HG02840 (cell line): Measurements from ENCODE around the gene RB1.
"Not testable (repeated sequence)": the region's sequence is repeated elsewhere in the genome, so short reads cannot be mapped to it uniquely, and the experiment has no call there.

Experiments used
- ATAC-seq: cut with Tn5 transposase; IDR thresholded peaks from one replicate; pipeline ENCODE4 v1.9.1; 2021; ENCODE audit warnings: mild to moderate bottlenecking, moderate library complexity, moderate number of reproducible peaks; ENCODE audit not compliant: unreplicated experiment, low FRiP score

The RB1 gene

DNA sequence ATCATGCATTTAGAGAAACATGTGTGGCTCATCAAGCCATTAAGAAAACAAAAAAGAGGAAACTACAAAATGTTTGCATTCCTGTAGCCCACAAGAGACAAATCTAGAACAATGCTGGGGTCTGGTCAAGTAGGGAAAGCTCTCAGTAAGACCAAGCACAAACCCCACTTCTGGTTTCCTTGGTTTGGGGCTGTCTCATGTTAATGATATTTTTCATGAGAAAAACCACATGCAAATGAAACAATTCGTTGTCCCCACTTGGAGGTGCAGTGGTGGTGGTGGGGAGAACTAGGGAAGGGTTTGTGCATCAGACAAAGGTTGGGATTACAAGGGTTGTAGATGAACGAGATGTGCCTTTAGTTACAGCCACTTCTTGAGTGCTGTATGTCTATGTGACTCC lies 7.0 kb upstream of the RB1 start:
- ATAC-seq, result no peak

DNA sequence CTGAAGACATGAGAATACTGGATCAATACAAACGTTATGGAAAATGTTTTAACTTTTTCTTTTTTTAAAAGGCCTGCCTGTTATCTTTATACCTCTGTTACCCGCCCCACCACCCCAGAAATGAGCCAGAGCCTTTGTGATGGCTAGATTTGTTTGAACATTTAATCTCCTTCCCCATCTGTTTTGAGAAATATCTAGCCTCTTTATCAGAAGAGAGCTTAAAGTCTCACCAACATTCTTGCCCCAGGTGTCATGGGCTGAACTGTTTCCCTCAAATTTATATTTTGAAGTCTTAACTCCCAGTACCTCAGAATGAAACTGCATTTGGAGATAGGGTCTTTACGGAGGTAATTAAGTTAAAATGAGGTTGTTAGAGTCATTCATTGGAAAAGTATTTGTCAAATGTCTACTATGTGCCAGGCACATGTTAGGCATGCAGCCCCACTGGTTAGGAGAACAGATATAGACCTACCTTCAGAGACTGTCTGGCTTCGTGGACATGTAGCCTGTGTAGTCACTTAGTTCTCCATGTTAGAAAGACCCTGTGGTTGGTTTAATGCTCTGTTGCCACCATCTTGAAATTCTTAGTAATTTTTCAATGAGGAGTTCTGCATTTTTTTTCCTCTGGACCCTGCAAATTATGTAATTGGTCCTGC lies 6.3 kb upstream of the RB1 start:
- ATAC-seq, result no peak

DNA sequence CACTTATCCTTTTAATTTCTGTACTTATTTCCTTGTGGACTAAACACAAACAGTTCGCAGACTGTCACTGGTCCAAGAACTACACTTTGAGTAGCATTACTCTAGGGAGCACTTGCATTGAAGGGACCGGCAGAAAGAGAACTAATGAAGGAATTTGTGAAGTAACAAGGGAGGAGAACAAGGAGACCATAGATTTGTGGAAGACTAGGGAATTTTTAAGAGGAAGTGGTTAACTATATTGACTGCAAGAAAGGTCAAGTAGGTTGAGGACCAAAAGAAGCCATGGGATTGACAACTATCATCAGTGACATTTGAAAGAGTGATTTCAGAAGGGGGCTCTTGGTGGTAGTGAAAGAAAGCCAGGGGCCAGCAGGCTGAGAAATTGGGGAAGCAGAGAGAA lies 4.0 kb upstream of the RB1 start:
- no peak for ATAC-seq

DNA sequence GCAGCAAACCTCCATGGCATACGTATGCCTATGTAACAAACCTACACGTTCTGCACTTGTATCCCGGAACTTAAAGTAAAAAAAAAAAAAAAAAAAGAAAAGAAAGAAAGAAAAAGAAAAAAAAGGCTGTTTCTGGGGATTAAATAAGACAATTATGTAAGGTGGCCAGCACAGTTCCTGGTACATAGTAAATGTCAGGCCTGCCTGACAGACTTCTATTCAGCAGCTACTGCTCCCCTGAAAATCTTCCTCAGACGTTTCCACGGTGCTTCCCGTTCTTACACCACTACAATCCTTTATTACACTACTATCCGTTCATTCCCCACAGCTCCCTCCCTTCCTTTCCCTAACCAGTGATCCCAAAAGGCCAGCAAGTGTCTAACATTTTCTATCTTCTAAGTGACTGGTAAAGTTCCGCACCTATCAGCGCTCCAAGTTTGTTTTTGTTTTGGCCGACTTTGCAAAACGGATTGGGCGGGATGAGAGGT lies 636 bp upstream of the RB1 start:
- peak; percentile 12 for ATAC-seq

DNA sequence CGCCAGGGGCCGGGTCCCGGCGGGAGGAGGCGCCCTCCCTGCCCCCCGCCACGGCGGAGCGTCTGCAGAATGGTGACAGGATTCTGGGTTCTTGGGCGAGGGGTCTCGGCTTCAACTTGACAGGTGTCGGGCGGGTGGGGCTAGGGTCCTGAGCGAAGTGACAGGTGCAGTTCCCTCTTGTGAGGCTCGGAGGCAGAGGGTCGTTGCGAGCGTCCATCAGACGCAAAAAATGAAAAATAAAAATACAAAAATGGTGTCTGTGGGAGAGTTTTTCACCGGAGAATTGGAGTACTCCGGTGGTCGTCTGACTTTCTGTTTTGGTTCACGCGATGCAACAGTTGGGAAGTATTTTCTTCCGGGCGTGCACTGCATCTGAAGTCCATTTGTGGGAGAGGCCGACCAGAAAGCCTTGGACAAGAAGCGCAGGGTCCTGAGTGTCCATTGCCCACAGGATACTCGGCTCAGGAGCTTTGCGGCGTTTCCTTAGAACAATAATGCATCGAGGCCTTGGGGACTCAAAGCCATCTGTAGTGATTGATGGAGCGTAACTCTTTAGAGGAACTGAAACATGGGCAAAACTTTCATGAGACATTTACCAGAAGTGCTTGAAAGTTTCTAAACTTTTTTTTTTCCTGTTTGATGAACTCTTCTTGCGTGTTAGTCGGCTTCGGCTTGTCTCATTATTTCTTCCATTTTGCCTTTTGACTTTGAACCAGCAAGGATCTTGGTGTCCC lies 759 bp downstream of the RB1 start:
- ATAC-seq, result peak; percentile 61

DNA sequence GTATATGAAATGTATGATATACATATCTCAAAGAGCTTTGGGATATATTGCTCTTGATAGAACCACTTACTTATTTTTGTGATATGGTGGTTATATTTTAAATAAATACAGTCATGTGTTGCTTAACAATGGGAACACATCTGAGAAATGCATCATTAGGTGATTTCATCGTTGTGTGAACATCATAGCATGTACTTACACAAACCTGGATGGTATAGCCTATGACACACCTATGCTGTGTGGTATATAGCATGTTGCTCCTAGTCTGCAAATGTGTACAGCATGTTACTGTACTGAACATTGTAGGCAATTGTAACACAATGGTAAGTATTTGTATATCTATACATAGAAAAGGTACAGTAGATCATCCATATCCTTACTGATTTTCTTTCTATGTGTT lies 7.7 kb downstream of the RB1 start:
- ATAC-seq, result no peak

DNA sequence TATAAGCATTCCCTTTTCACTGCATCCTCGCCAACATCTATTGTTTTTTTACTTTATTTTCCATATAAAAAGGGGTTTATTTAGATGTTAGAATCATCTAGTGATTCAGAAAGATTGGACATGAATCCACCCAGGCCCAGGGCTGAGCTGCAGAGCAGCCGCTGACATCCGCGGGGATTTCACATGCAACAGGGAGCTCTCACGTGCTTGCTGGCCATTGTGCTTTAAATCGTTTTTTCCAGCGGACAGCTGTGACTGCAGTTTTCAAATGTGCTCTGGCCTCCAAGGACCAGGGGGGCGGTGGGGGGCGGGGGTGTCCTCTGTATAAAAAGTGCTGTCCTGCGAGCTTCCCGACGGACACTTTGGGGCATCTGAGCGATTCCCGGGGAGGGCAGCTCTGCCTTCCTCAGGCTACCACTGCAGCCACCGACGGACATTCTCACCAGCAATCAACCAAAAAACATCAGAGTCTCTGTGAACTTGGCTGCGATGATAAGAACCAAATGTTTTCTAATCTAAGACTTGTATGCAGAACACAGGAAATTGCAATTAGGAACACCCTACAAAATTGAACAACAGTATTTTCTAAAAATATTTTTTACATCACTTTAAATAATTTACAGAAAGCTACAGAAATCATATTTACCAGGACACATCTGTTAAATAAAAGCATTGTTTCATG lies 12.6 kb downstream of the RB1 start:
- ATAC-seq, result no peak

DNA sequence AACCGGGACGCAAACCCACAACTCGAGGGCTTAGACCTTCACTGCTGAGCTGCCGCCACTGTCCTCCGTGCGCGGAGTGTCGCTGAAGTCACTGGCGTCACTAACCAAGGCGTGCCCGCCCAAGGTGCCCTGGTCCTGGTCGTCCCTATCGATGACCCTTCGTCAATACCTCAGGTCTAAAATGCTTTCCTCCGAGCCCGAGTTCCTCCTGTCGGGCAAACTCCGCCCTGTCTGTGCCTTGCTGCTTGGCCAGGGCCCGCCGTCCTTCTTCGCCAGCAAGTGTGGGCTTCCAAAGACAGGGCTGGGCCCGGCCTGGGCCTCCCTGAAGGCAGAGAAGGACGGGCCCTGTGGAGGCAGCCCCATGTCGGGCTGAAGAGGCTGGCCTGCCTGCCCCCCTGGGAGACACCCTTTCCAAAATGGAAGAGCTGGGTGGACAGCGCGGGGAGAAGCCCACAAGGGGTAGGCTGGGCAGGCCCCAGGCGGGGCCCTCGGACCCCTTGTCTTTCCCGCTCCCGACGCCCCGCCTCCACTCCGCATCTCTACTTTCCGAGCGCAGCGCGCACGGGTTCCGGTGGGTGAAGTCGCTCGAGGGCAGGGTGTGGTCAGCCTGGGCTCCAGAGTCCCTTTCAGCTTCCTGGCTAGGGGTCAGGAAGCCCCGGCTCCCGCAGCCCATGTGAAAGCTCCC lies 13.4 kb downstream of the RB1 start:
- no peak for ATAC-seq

DNA sequence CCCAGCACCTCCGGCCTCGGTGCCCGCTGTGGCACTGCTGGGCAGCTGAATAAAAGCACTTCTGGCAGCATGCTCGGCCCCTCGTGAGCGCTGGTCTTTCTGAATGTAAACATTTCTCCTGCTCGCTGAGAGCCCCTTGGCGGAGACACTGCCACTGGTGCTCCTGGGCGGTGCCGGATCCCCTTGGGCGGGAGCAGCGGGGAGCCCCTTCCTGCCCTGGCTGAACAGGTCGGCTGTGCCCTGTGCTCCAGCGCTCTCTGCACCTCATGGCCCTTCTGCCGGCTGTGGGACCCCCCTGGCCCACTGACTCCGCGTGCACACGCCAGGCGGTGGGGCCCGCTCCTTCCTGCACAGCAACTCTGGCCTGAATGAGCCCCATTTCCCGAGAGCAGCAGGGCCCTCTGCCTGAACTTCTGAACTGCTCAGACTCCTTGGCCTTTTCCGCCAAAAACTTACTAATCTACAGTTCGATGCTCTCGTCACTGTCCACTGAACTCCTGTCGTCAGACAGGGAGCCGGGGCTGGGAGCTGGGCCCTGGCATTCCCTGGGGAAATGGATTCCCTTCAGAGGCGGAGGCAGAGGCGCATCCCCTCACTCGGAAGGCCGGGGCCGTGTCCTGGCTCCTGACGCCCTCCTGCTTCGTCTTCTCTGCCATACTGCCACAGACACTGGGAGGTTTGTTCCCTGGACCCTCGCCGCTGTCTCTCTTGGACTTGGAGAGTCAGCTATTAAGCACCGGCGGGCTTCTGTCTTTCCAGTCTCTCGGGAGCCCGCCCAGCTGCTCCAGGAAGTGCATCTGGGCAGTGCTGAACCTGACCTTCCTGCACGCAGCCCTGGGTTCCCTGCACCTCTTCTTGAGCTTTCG lies 14.2 kb downstream of the RB1 start:
- no peak for ATAC-seq

DNA sequence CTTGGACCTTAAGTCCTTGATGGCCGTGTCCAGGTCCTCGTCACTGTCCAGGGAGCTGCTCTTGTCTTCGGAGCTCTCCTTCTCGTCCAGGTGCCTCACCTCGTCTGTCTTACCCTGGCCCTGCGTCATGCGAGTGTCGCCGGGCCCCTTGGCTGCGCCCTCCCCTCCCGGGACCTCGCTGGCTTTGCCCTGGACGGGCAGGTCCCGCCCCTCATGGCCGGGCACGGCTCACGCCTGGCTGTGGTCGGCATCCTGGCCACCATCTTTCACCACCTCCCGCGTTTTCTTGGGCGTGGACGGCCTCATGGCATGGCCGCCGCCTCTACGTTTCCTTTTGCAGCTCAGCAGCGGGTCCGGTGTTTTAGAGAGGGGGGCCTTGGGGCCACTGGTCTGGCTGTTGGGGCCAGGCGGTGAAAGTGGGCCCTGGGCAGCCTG lies 14.8 kb downstream of the RB1 start:
- ATAC-seq, result no peak

DNA sequence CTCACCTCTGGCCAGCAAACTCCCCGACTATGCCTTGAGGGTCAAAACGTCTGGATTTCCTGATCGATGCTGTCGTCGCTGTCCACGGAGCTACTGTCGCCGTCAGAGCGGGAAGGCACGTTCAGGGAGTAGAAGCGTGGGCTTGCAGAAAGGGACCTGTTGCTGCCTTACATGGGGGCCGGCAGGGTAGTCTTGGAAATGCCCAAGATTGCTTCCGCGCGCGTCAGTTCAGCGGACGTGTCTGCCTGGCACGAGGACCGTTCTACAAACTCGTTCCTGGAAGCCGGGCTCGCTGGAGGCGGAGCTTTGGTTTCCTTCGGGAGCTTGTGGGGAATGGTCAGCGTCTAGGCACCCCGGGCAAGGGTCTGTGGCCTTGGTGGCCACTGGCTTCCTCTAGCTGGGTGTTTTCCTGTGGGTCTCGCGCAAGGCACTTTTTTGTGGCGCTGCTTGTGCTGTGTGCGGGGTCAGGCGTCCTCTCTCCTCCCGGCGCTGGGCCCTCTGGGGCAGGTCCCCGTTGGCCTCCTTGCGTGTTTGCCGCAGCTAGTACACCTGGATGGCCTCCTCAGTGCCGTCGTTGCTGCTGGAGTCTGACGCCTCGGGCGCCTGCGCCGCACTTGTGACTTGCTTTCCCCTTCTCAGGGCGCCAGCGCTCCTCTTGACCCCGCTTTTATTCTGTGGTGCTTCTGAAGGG lies 15.4 kb downstream of the RB1 start:
- no peak for ATAC-seq

DNA sequence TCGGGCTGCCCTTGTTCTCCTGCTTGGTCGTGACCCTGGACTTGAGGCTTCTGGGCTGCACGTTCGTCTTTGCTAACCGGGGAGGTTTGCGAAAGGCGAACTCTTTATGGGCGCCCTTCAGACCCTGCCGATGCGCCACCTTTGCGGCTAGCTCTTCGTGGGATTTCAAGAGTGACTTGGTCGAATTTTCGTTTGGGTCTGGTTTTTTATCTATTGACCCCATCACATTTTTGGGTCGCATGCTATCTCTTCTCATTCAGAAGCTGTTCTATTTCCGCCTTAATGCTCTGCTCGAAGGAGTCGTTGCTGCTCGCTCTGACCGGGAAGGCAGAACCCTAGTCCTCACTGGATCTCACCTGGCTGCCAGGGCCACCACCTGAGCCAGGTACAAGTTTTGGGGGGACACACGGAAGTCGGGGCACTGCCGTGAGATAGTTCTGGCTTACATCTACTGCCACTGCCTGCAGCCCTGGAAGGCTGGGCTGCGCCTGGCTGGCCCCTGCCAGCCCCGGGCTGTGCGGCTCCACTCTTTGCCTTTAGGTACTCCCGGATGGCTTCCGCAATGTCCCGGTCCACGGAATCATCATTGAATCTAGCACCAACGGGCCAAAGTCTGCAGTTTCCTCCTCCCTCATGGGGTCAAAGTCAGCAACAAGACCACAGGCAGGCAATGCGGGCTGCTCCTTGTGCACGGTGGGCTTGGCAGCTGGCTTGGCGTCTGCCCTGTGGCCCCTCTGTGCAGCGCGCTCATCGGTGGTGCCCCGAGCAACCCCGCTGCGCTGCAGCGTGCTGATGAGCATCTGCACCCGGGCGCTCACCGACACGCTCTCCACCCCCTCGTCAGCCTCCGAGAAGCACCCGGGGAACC lies 16.2 kb downstream of the RB1 start:
- ATAC-seq, result no peak

DNA sequence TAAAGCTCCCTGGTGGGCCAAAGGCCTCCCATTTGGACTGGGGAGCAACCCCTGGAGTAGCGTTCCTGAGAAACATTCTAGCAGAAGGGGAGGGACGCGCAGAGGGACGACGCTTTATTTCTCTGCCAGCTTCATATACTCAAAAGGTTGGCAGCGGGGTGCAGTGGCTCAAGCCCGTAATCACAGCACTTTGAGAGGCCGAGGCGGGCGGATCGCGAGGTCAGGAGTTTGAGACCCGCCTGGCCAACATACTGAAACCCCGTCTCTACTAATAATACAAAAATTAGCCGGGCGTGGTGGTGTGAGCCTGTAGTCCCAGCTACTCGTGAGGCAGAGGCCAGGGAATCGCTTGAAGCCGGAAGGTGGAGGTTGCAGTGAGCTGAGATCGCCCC lies 16.8 kb downstream of the RB1 start:
- no peak for ATAC-seq

DNA sequence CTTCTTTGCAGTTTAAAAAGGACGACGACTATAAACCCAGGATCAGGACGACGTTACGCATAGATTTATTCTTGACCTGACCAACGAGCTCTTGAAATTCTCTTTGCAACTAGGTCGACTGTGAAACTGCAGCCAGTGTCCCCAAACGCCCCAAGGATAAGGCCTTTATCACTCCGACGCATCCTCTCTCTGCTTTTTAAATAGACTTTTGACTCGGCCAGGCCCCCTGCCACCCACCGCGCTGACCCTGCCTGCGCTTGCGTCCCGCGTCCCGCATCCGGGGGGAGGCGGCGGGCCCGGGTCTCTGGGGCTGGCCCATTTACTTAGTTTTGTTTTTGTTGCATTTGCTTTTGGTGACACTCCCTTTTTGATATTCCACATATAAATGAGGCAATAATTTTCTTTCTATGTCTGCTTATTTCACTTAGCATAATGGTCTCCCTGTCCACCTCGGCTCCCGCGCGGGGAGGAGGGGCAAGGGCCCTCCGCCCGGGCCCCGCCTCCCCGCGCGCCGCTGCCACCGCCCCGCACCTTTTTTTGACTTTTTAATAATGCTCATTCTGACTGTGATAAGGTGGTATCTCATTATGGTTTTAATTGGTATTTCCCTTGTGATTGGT lies 17.4 kb downstream of the RB1 start:
- ATAC-seq, result no peak

DNA sequence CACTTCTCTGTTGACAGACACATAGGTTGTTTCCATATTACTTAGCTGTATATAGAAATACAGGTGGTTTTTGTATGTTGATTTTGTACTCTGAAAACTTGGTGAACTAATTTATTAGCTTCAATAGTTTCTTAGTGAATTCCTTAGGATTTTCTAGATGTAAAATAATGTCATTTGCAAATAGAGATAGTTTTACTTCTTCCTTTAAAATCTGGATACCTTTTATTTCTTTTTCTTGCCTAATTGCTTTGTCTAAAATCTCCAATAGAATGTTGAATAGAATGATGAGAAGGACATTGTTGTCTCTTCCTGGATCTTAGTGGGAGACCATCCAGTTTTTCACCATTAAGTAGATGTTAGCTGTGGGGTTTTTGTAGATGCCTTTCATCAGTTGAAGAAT lies 18.7 kb downstream of the RB1 start:
- no peak for ATAC-seq

DNA sequence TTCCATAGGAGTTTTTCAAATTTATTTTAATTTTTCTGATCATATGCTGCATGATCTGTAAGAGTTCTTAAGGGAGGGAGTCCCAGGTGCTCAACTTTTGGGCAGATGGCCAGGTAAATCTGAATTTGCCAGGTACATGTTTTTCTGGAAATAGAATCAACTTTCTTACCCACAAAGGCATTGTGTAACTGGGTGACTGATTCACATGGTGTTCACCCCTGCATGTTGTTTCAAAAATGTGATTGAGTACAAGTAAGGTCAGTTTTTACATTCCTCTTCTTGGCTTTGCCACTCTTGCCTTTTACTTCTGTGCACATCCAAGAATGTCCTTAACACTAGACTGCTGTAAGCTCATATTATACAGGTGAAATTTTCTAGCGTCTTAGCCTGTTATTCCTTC lies 30.4 kb downstream of the RB1 start:
- ATAC-seq, result no peak

DNA sequence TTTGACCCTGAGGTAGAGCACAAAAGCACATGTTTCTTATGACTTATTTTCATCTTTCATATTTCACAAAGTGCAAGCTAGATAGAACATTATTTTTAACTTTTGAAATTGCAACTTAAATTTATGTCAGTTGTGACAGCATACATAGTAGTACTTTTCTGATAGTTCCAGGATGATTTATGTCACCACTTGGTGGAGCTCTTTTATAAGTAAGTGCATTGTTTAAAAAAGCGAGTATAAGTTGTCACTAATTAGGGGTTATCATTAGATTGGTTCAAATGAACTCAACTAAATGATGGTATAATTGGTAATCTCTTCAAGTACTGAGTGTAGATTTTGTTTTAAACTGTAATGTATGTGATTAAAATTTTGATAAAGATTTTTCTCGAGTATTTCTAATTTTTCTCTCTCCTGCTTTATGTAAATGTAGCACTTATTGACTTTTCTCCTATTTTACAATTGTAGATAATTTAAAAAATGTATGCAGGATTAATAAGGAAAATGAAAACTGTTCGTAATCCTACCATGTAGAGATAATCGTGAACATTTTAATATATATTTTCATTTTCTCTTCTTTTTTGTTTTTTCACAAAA lies 31.1 kb downstream of the RB1 start:
- ATAC-seq, result no peak

DNA sequence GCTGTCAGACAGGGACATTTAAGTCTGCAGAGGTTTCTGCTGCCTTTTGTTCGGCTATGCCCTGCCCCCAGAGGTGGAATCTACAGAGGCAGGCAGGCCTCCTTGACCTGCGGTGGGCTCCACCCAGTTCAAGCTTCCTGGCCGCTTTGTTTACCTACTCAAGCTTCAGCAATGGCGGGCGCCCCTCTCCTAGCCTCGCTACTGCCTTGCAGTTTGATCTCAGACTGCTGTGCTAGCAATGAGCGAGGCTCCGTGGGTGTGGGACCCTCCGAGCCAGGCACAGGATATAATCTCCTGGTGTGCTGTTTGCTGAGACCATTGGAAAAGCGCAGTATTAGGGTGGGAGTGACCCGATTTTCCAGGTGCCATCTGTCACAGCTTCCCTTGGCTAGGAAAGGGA lies 35.6 kb downstream of the RB1 start:
- ATAC-seq, result not testable (repeated sequence)
